Kidney (tissue), 14 donors: Measurements from ENCODE around the gene WFDC2. TPM values are rescaled to one million over a fixed set of nuclear protein-coding genes. Genes with fewer than 3 reads are reported as not detected.

Source experiments
- DNase-seq, 5 donors: peaks; one replicate each; pipeline ENCODE4 v3.0.0-alpha.2; 2013 to 2020
- FAIRE-seq: peaks from 2 replicates; lab custom pipeline; 2012; peaks lifted over from hg19 to GRCh38; lab: Jason Lieb, UNC
- H3K27ac ChIP-seq, 2 donors: one replicate each; pipeline ENCODE4 v1.7.0; 2013; ENCODE audit warnings: low read depth in 2 of 2, low read length in 2 of 2, inconsistent platforms in 1 of 2
- H3K27me3 ChIP-seq: one replicate; pipeline ENCODE4 v1.7.1; 2013; ENCODE audit warnings: low read length, inconsistent platforms; ENCODE audit not compliant: control insufficient read depth, insufficient read depth
- H3K36me3 ChIP-seq, 3 donors: one replicate each; pipeline versions ENCODE4 v1.7.0 to v1.7.1; 2013; ENCODE audit warnings: low read length in 3 of 3, control low read depth in 1 of 3, inconsistent platforms in 1 of 3; ENCODE audit not compliant: insufficient read depth in 3 of 3, control insufficient read depth in 2 of 3
- H3K4me1 ChIP-seq, 3 donors: one replicate each; pipeline versions ENCODE4 v1.7.0 to v1.7.1; 2013; ENCODE audit warnings: low read length in 3 of 3, inconsistent platforms in 1 of 3, low read depth in 1 of 3; ENCODE audit not compliant: control insufficient read depth in 2 of 3, insufficient read depth in 2 of 3
- H3K4me3 ChIP-seq, 3 donors: one replicate each; pipeline versions ENCODE4 v1.7.0 to v1.8.1; 2013; ENCODE audit warnings: low read length in 3 of 3, control low read depth in 1 of 3, inconsistent platforms in 1 of 3
- H3K9ac ChIP-seq, 3 donors: one replicate each; pipeline versions ENCODE4 v1.7.0 to v1.7.1; 2013; ENCODE audit warnings: low read length in 3 of 3, control low read depth in 1 of 3, inconsistent platforms in 1 of 3
- H3K9me3 ChIP-seq, 3 donors: one replicate each; pipeline versions ENCODE4 v1.7.0 to v1.7.1; 2013; ENCODE audit warnings: low read length in 3 of 3, control low read depth in 1 of 3, inconsistent platforms in 1 of 3; ENCODE audit not compliant: control insufficient read depth in 2 of 3, insufficient read depth in 1 of 3
- CTCF ChIP-seq: IDR thresholded peaks from 3 replicates; pipeline ENCODE4 v1.5.1; 2012; ENCODE audit warnings: mild to moderate bottlenecking, moderate library complexity, borderline replicate concordance; ENCODE audit not compliant: insufficient read depth; ENCODE audit errors: extremely low read depth
- intact Hi-C: fragments of 100-400 bp; cut with DNase I; formaldehyde crosslinking; loops from one replicate; pipeline ENCODE4 v1.11.1; 2022
- polyA plus RNA-seq: library from polyadenylated mRNA; stranded (reverse); fragments of 350-450 nt; fragmentation: Illumina TruSeq; extraction: RNeasy Lipid Tissue Mini Kit (QIAGEN cat#74804); gene quantifications from one replicate; pipeline ENCODE4 v1.2.3, GENCODE V29; 2014; ENCODE audit warnings: low read depth, low replicate concordance; ENCODE audit not compliant: insufficient read depth
- total RNA-seq: library from RNA; stranded (reverse); fragmentation: NEBNext Ultra II Directional; extraction: Animal tissue kit (Norgen Biotek cat#: 25700); gene quantifications from one replicate; pipeline ENCODE4 v1.2.1, GENCODE V29; 2021
- donor health status: control.
- donor health status: control.
- donor health status: control.
- donor health status: control.
- donor health status: control.
- donor health status: DM: yes; HTN: yes; CAD: no.
- donor health status: Normal renal cell carcinoma (clear cell type).

The WFDC2 gene
- total and polyA plus RNA-seq, 2 donors from 2014 or later, result 1,908 to 2,874 TPM

- Histone ChIP-seq H3K27ac (no peak overlapping the region), H3K4me1 (no peaks in the 10 kb centered on the region), H3K9ac (no peak overlapping the region), H3K9me3 (no peaks in the 10 kb centered on the region), H3K27me3 (no peaks in the 10 kb centered on the region), H3K4me3 (no peak overlapping the region), H3K36me3 (no peaks in the 10 kb centered on the region)
- intact Hi-C loops, result no loop called here
- TF ChIP-seq CTCF, result no peak
- DNase-seq, result no peak
- no peak for FAIRE-seq
Observed at GRCh38 chr20:45489083-45489531, 19.6 kb downstream of the WFDC2 start.

GRCh38 chr20:45495501-45495941 is 26.0 kb downstream of the WFDC2 start:
- FAIRE-seq, result no peak
- Histone ChIP-seq H3K27ac (no peak overlapping the region), H3K36me3 (no peaks in the 10 kb centered on the region), H3K9ac (no peak overlapping the region), H3K9me3 (no peaks in the 10 kb centered on the region), H3K27me3 (no peaks in the 10 kb centered on the region), H3K4me1 (no peaks in the 10 kb centered on the region), H3K4me3 (no peak overlapping the region)
- DNase-seq, result no peak
- no peak for TF ChIP-seq CTCF
- intact Hi-C loops, result no loop called here

- DNase-seq (no peak), FAIRE-seq (no peak)
- Histone ChIP-seq H3K36me3 (no peaks in the 10 kb centered on the region), H3K9me3 (no peaks in the 10 kb centered on the region), H3K4me1 (no peaks in the 10 kb centered on the region), H3K4me3 (no peak overlapping the region), H3K27me3 (no peaks in the 10 kb centered on the region), H3K9ac (no peak overlapping the region), H3K27ac (no peak overlapping the region)
- TF ChIP-seq CTCF, result no peak
- intact Hi-C loops, result no loop called here
Observed at GRCh38 chr20:45496166-45496565, 26.6 kb downstream of the WFDC2 start.

- Histone ChIP-seq H3K9ac (no peak overlapping the region), H3K36me3 (no peaks in the 10 kb centered on the region), H3K27me3 (no peaks in the 10 kb centered on the region), H3K4me1 (no peaks in the 10 kb centered on the region), H3K27ac (no peak overlapping the region), H3K9me3 (no peaks in the 10 kb centered on the region), H3K4me3 (no peak overlapping the region)
- no peak for TF ChIP-seq CTCF
- intact Hi-C loops, result no loop called here
- FAIRE-seq (no peak), DNase-seq (no peak)
Observed at GRCh38 chr20:45497971-45498494, 28.5 kb downstream of the WFDC2 start.
